GM19025 (cell line): Measurements from ENCODE around the gene PLEKHH2.
"Not testable (repeated sequence)": the region's sequence is repeated elsewhere in the genome, so short reads cannot be mapped to it uniquely, and the experiment has no call there.

Experiments used
- ATAC-seq: cut with Tn5 transposase; IDR thresholded peaks from one replicate; pipeline ENCODE4 v1.9.1; 2021; ENCODE audit warnings: mild to moderate bottlenecking, low read depth, moderate library complexity; ENCODE audit not compliant: unreplicated experiment

The PLEKHH2 gene

GRCh38 chr2:43714164-43714563, 77.1 kb downstream of the PLEKHH2 start:
- ATAC-seq, result no peak

GRCh38 chr2:43715300-43716098, 78.4 kb downstream of the PLEKHH2 start:
- ATAC-seq, result no peak

GRCh38 chr2:43717322-43717721, 80.3 kb downstream of the PLEKHH2 start:
- no peak for ATAC-seq

- no peak for ATAC-seq
These were observed 81.6 kb downstream of the PLEKHH2 start for GRCh38 chr2:43718530-43719124.

- no peak for ATAC-seq
These were observed 87.9 kb downstream of the PLEKHH2 start for GRCh38 chr2:43724728-43725526.

GRCh38 chr2:43725711-43726246, 88.7 kb downstream of the PLEKHH2 start:
- no peak for ATAC-seq

GRCh38 chr2:43726961-43727633, 90.0 kb downstream of the PLEKHH2 start:
- not testable (repeated sequence) for ATAC-seq

GRCh38 chr2:43727634-43728014, 90.6 kb downstream of the PLEKHH2 start:
- no peak for ATAC-seq

- ATAC-seq, result no peak
These were observed 92.6 kb downstream of the PLEKHH2 start for GRCh38 chr2:43729491-43730174.

- no peak for ATAC-seq
These were observed 94.2 kb downstream of the PLEKHH2 start for GRCh38 chr2:43731211-43731610.

GRCh38 chr2:43736637-43737036, 99.6 kb downstream of the PLEKHH2 start:
- ATAC-seq, result no peak

- ATAC-seq, result no peak
These were observed 100.2 kb downstream of the PLEKHH2 start for GRCh38 chr2:43737097-43737854.

- no peak for ATAC-seq
These were observed 100.8 kb downstream of the PLEKHH2 start for GRCh38 chr2:43737855-43738254.

GRCh38 chr2:43738257-43738656, 101.2 kb downstream of the PLEKHH2 start:
- no peak for ATAC-seq

- no peak for ATAC-seq
These were observed 106.6 kb downstream of the PLEKHH2 start for GRCh38 chr2:43743706-43744105.

GRCh38 chr2:43745457-43745856, 108.4 kb downstream of the PLEKHH2 start:
- ATAC-seq, result no peak

GRCh38 chr2:43748333-43748732, 111.3 kb downstream of the PLEKHH2 start:
- no peak for ATAC-seq

GRCh38 chr2:43749583-43749982, 112.5 kb downstream of the PLEKHH2 start:
- no peak for ATAC-seq

GRCh38 chr2:43751476-43751990, 114.5 kb downstream of the PLEKHH2 start:
- no peak for ATAC-seq
